K562 (cell line): ENCODE measurements around the gene SLC35E3. TPM values are rescaled to one million over a fixed set of nuclear protein-coding genes. Genes with fewer than 3 reads are reported as not detected.

Experiments
- IFI16 ChIP-seq: fragments of 250-450 bp; sonication (Bioruptor Pico); IDR thresholded peaks from 2 replicates; pipeline ENCODE4 v2.1.2; 2022; ENCODE audit warnings: mild to moderate bottlenecking, inconsistent platforms
- NFXL1 ChIP-seq: fragments of 450-650 bp; formaldehyde crosslinking; IDR thresholded peaks from 2 replicates; pipeline ENCODE4 v1.4.0; 2021; ENCODE audit warnings: mild to moderate bottlenecking
- POLR2G ChIP-seq: fragments of 200-400 bp; formaldehyde crosslinking; IDR thresholded peaks from 2 replicates; pipeline ENCODE4 v1.6.1; 2017; ENCODE audit warnings: low read depth, mild to moderate bottlenecking, antibody characterized with exemption, low read length, moderate library complexity
- RFX7 ChIP-seq: fragments of 250-450 bp; sonication (Bioruptor Pico); IDR thresholded peaks from 2 replicates; pipeline ENCODE4 v1.5.1; 2021; ENCODE audit warnings: mild to moderate bottlenecking
- ZFP36 ChIP-seq: fragments of 150-350 bp; IDR thresholded peaks from 2 replicates; pipeline ENCODE4 v1.6.1; 2018; ENCODE audit warnings: low read length, low read depth; ENCODE audit not compliant: partially characterized antibody
- ZNF165 ChIP-seq: fragments of 250-450 bp; sonication (Bioruptor Pico); IDR thresholded peaks from 2 replicates; pipeline ENCODE4 v1.4.0; 2020; ENCODE audit warnings: borderline replicate concordance
- ZNF174 ChIP-seq: fragments of 250-450 bp; sonication (Bioruptor Pico); IDR thresholded peaks from 2 replicates; pipeline ENCODE4 v1.4.0; 2020; ENCODE audit warnings: mild to moderate bottlenecking
- polyA plus RNA-seq, 8 experiments: library from polyadenylated mRNA; depleted of rRNA in 4 of 8; stranded (reverse) in 5 of 8; unstranded in 3 of 8; fragments of >200 nt; fragmentation: Nextera tagmentation in 2 of 8; fragmentation: Illumina TruSeq in 1 of 8; extraction: Ambion mirVana in 2 of 8; extraction: Trizol in 1 of 8; gene quantifications; 2 replicates each; pipeline versions ENCODE4 v1.2.1 to v1.2.3, GENCODE V29; 2011 to 2014; ENCODE audit warnings: inconsistent platforms in 1 of 8, missing spikeins in 1 of 8
- total RNA-seq, 7 experiments: library from RNA; depleted of rRNA in 6 of 7; stranded (reverse); fragments of >200 nt in 6 of 7; fragmentation: Illumina TruSeq in 2 of 7; extraction: Trizol in 2 of 7; gene quantifications; 2 replicates each; pipeline versions ENCODE4 v1.2.1 to v1.2.3, GENCODE V29; 2011 to 2021; ENCODE audit warnings: low replicate concordance in 1 of 7
- TF ChIP-seq, protein P1 (sequence below): fragments of 250-450 bp; sonication (Bioruptor Pico); IDR thresholded peaks from 2 replicates; pipeline ENCODE4 v1.4.0; 2020; ENCODE audit warnings: mild to moderate bottlenecking, moderate library complexity, borderline replicate concordance

The SLC35E3 gene
- total and polyA plus RNA-seq, 9 of the 15 experiments (the other 6 are each of a cell fraction or from before 2014, with no cell fraction given), result 1.2 to 5.9 (median 3.8) TPM

DNA sequence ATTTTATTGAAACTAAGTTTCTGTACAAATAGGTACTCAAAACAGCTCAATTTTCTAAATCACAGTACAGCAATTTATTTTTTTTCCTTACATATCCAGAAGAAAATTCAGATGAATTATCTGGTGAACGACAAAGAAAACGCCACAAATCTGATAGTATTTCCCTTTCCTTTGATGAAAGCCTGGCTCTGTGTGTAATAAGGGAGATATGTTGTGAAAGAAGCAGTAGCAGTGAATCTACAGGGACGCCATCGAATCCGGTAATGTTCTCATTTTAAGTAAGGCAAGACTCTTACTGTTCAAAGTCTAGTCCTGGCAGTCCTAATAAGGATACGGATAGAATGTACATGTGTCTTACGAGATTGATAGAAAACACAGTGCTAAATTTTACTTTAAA, 82.7 kb downstream of the SLC35E3 start (continued):
- TF ChIP-seq RFX7 (CRISPR knock-in tag) (no peak), ZFP36 (no peak), ZNF165 (CRISPR knock-in tag) (no peak), NFXL1 (no peak), IFI16 (no peak), ZNF174 (no peak), POLR2G (no peak)
- TF ChIP-seq, protein P1, sequence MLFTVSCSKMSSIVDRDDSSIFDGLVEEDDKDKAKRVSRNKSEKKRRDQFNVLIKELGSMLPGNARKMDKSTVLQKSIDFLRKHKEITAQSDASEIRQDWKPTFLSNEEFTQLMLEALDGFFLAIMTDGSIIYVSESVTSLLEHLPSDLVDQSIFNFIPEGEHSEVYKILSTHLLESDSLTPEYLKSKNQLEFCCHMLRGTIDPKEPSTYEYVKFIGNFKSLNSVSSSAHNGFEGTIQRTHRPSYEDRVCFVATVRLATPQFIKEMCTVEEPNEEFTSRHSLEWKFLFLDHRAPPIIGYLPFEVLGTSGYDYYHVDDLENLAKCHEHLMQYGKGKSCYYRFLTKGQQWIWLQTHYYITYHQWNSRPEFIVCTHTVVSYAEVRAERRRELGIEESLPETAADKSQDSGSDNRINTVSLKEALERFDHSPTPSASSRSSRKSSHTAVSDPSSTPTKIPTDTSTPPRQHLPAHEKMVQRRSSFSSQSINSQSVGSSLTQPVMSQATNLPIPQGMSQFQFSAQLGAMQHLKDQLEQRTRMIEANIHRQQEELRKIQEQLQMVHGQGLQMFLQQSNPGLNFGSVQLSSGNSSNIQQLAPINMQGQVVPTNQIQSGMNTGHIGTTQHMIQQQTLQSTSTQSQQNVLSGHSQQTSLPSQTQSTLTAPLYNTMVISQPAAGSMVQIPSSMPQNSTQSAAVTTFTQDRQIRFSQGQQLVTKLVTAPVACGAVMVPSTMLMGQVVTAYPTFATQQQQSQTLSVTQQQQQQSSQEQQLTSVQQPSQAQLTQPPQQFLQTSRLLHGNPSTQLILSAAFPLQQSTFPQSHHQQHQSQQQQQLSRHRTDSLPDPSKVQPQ (CRISPR knock-in tag), result no peak
- TF ChIP-seq, all 486 proteins: peak for 0

Other genes with a start within 250 kb of the SLC35E3 start
- gene RAP1B, start 135.3 kb upstream of the SLC35E3 start, total RNA-seq (2014; rRNA removed), result 133 and 157 TPM in 2 replicates
- 169 and 201 TPM in 2 replicates for gene RAP1B, start 135.3 kb upstream of the SLC35E3 start, total RNA-seq (2014; rRNA removed; fragmentation: Illumina TruSeq; extraction: Trizol)
- 168 and 191 TPM in 2 replicates for gene RAP1B, start 135.3 kb upstream of the SLC35E3 start, total RNA-seq (2015; rRNA removed; fragmentation: Illumina TruSeq; extraction: Trizol)
- gene RAP1B, start 135.3 kb upstream of the SLC35E3 start, total RNA-seq (2021), result 160 and 170 TPM in 2 replicates
- 184 and 309 TPM in 2 replicates for gene RAP1B, start 135.3 kb upstream of the SLC35E3 start, polyA plus RNA-seq (2011; rRNA removed)
- 263 and 309 TPM in 2 replicates for gene RAP1B, start 135.3 kb upstream of the SLC35E3 start, polyA plus RNA-seq (2014; fragmentation: Illumina TruSeq; extraction: Trizol)
- gene RAP1B, start 135.3 kb upstream of the SLC35E3 start, polyA plus RNA-seq (2014; fragmentation: Nextera tagmentation; extraction: Ambion mirVana), result 100 to 1,000 TPM; 107 to 116 TPM
- gene RAP1B, start 135.3 kb upstream of the SLC35E3 start, polyA plus RNA-seq (2014; rRNA removed), result 212 and 213 TPM in 2 replicates
- 126 and 129 TPM in 2 replicates for gene NUP107, start 59.2 kb upstream of the SLC35E3 start, total RNA-seq (2014; rRNA removed)
- gene NUP107, start 59.2 kb upstream of the SLC35E3 start, total RNA-seq (2014; rRNA removed; fragmentation: Illumina TruSeq; extraction: Trizol), result 204 and 214 TPM in 2 replicates
- gene NUP107, start 59.2 kb upstream of the SLC35E3 start, total RNA-seq (2015; rRNA removed; fragmentation: Illumina TruSeq; extraction: Trizol), result 159 and 172 TPM in 2 replicates
- 149 and 161 TPM in 2 replicates for gene NUP107, start 59.2 kb upstream of the SLC35E3 start, total RNA-seq (2021)
- 196 and 277 TPM in 2 replicates for gene NUP107, start 59.2 kb upstream of the SLC35E3 start, polyA plus RNA-seq (2011; rRNA removed)
- 168 and 199 TPM in 2 replicates for gene NUP107, start 59.2 kb upstream of the SLC35E3 start, polyA plus RNA-seq (2014; fragmentation: Illumina TruSeq; extraction: Trizol)
- gene NUP107, start 59.2 kb upstream of the SLC35E3 start, polyA plus RNA-seq (2014; fragmentation: Nextera tagmentation; extraction: Ambion mirVana), result 100 to 1,000 TPM; 162 to 218 TPM
- gene NUP107, start 59.2 kb upstream of the SLC35E3 start, polyA plus RNA-seq (2014; rRNA removed), result 175 and 201 TPM in 2 replicates
- gene MDM2, start 62.0 kb downstream of the SLC35E3 start, total RNA-seq (2014; rRNA removed), result 45.3 and 49.0 TPM in 2 replicates
- gene MDM2, start 62.0 kb downstream of the SLC35E3 start, total RNA-seq (2014; rRNA removed; fragmentation: Illumina TruSeq; extraction: Trizol), result 99.2 and 135 TPM in 2 replicates
- 70.0 and 74.0 TPM in 2 replicates for gene MDM2, start 62.0 kb downstream of the SLC35E3 start, total RNA-seq (2015; rRNA removed; fragmentation: Illumina TruSeq; extraction: Trizol)
- 90.8 and 100 TPM in 2 replicates for gene MDM2, start 62.0 kb downstream of the SLC35E3 start, total RNA-seq (2021)
- 28.6 and 31.0 TPM in 2 replicates for gene MDM2, start 62.0 kb downstream of the SLC35E3 start, polyA plus RNA-seq (2011; rRNA removed)
- gene MDM2, start 62.0 kb downstream of the SLC35E3 start, polyA plus RNA-seq (2014; fragmentation: Illumina TruSeq; extraction: Trizol), result 31.0 and 33.3 TPM in 2 replicates
- gene MDM2, start 62.0 kb downstream of the SLC35E3 start, polyA plus RNA-seq (2014; fragmentation: Nextera tagmentation; extraction: Ambion mirVana), result 10 to 100 TPM; 13.6 to 21.8 TPM
- 47.5 and 57.7 TPM in 2 replicates for gene MDM2, start 62.0 kb downstream of the SLC35E3 start, polyA plus RNA-seq (2014; rRNA removed)
- gene CPM, start 187.0 kb downstream of the SLC35E3 start, total RNA-seq (2014; rRNA removed), result not detected in 2 replicates
- not detected in 2 replicates for gene CPM, start 187.0 kb downstream of the SLC35E3 start, total RNA-seq (2014; rRNA removed; fragmentation: Illumina TruSeq; extraction: Trizol)
- not detected in 2 replicates for gene CPM, start 187.0 kb downstream of the SLC35E3 start, total RNA-seq (2015; rRNA removed; fragmentation: Illumina TruSeq; extraction: Trizol)
- 0.22 and 0.31 TPM in 2 replicates for gene CPM, start 187.0 kb downstream of the SLC35E3 start, total RNA-seq (2021)
- not detected in 2 replicates for gene CPM, start 187.0 kb downstream of the SLC35E3 start, polyA plus RNA-seq (2011; rRNA removed)
- gene CPM, start 187.0 kb downstream of the SLC35E3 start, polyA plus RNA-seq (2014; fragmentation: Illumina TruSeq; extraction: Trizol), result not detected in 2 replicates
- gene CPM, start 187.0 kb downstream of the SLC35E3 start, polyA plus RNA-seq (2014; fragmentation: Nextera tagmentation; extraction: Ambion mirVana), result not detected
- not detected in 2 replicates for gene CPM, start 187.0 kb downstream of the SLC35E3 start, polyA plus RNA-seq (2014; rRNA removed)